Spleen (tissue), 7 donors: ENCODE results near the gene TTC38.

Experiments used
- POLR2A ChIP-seq, 3 donors: fragments of 450-650 bp; IDR thresholded peaks; one replicate each; pipeline ENCODE4 v1.5.1; 2017; ENCODE audit warnings: antibody characterized with exemption in 3 of 3, mild to moderate bottlenecking in 1 of 3
- POLR2AphosphoS5 ChIP-seq, 3 donors: sonication (generic); formaldehyde crosslinking; IDR thresholded peaks; one replicate each; pipeline ENCODE4 v1.5.1; 2017; ENCODE audit warnings: antibody characterized with exemption in 3 of 3
- TF ChIP-seq, protein P1 (sequence below), 11 experiments: fragments of 200-600 bp in 7 of 11; fragments of 450-650 bp in 4 of 11; sonication (generic) in 4 of 11; IDR thresholded peaks in 8 of 11; conservative IDR thresholded peaks in 3 of 11; 1 replicate in 7 of 11; 2 replicates in 4 of 11; pipeline versions ENCODE4 v1.4.0 to v1.8.0; 2016 to 2021; ENCODE audit warnings: antibody characterized with exemption in 11 of 11, inconsistent platforms in 4 of 11, mild to moderate bottlenecking in 1 of 11
- donor health status: DM: no; HTN: no; CAD: no; lungs with moderate emphysema.
- donor health status: DM: no; HTN: no; CAD: no.
- donor health status: DM: no; HTN: no; CAD: no.

DNA sequence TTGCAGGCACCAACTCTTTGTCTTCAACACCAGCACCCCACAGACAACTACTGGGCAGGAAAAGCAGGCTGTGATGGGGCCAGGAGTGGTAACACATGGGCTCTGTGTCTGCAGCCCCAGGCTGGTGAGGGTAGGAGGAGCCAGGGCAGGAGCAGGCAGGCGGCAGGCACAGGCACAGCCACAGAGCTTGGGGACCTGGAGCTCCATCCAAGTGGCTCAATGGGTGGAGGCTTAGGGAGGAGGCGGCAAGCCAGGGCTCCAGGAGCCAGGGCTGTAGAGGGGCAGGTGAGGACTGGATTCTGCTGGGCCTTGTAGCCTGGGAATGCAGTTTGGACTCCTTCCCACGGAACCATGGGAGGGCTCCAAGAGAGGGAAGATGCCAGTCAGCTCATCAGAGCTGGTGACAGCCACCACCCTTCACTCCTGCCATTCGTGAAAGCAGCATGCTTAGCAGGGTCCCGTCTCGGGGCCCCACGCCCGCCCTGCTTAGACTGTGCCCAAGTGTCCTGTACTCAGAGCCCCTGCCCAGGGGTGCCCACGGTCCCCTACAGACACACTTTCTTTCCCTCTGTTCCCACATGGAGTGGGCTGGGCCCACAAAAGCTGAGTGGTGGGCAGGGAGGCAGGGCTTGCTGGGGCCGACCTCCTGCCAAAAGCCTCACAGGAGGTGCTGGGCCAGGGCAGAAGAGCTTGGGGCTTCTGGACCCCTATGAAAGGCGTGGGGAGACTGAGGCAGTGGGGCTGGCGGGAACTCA, 12.4 kb downstream of the TTC38 start:
- TF ChIP-seq, protein P1, sequence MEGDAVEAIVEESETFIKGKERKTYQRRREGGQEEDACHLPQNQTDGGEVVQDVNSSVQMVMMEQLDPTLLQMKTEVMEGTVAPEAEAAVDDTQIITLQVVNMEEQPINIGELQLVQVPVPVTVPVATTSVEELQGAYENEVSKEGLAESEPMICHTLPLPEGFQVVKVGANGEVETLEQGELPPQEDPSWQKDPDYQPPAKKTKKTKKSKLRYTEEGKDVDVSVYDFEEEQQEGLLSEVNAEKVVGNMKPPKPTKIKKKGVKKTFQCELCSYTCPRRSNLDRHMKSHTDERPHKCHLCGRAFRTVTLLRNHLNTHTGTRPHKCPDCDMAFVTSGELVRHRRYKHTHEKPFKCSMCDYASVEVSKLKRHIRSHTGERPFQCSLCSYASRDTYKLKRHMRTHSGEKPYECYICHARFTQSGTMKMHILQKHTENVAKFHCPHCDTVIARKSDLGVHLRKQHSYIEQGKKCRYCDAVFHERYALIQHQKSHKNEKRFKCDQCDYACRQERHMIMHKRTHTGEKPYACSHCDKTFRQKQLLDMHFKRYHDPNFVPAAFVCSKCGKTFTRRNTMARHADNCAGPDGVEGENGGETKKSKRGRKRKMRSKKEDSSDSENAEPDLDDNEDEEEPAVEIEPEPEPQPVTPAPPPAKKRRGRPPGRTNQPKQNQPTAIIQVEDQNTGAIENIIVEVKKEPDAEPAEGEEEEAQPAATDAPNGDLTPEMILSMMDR (IDR thresholded peaks at IDR 0.05 in 8 of 11, conservative IDR thresholded peaks at IDR 0.05 in 3 of 11) = no peak
- no peak for TF ChIP-seq POLR2A (IDR thresholded peaks at IDR 0.05)
- no peak for TF ChIP-seq POLR2AphosphoS5 (IDR thresholded peaks at IDR 0.05)
